Heart left ventricle (tissue), 13 donors: ENCODE measurements around the gene GPRC5D.

Experiments
- CTCF ChIP-seq, 12 donors: fragments of 200-600 bp; sonication (generic) in 4 of 12; IDR thresholded peaks; one replicate each; pipeline versions ENCODE4 v1.5.0 to v1.8.0; 2018 to 2022; ENCODE audit warnings: antibody characterized with exemption in 12 of 12, mild to moderate bottlenecking in 5 of 12
- POLR2A ChIP-seq, 2 donors: fragments of 450-650 bp; IDR thresholded peaks; one replicate each; pipeline ENCODE4 v1.6.1; 2017; ENCODE audit warnings: antibody characterized with exemption in 2 of 2, mild to moderate bottlenecking in 2 of 2, moderate library complexity in 2 of 2
- donor health status: ischemic (EF 13 %, LVEDD 7.1; RV severe dilation, severe dysfunction).
- donor health status: DM: no; HTN: yes; CAD: no.
- donor health status: DM: no; HTN: no; CAD: no.
- donor health status: ischemic (EF 25% LVEDD 6.9; RV normal size, moderate dysfunction).
- donor health status: ischemic (EF 25% LVEDD 5.7; RV mildly dilated, moderate dysfunction).
- donor health status: ischemic (EF 35%, LVEDD 5.7; RV mildly dilated, moderate dysfunction).
- donor health status: nonischemic (EF 11% LVEDD 7.7; RV severe dilation, severe dysfunction).
- donor health status: DM: yes; HTN: yes; CAD: no.
- donor health status: PGD.
- donor health status: ischemic (EF 29% LVEDD 5.4; RV normal size, mild dysfunction).
- donor health status: nonischemic (EF 23%, LVEDD 6.1; RV moderate dilation, normal function).

GRCh38 chr12:12951504-12951903 lies 466 bp downstream of the GPRC5D start:
- no peak for TF ChIP-seq CTCF (IDR thresholded peaks at IDR 0.05)
- no peak for TF ChIP-seq POLR2A (IDR thresholded peaks at IDR 0.05)
